Mammary epithelial cell (primary cell): ENCODE measurements around the gene SLC9A9.

Experiments used
- EZH2 ChIP-seq: IDR thresholded peaks from 2 replicates; pipeline ENCODE4 v1.6.1; 2012; ENCODE audit warnings: low read length, inconsistent platforms, borderline replicate concordance
- TF ChIP-seq, protein P1 (sequence below), 2 donors: IDR thresholded peaks in 1 of 2; conservative IDR thresholded peaks in 1 of 2; 2 replicates each; pipeline ENCODE4 v1.5.1; 2011 to 2012; ENCODE audit warnings: inconsistent platforms in 2 of 2, low read length in 2 of 2, mild to moderate bottlenecking in 2 of 2, control low read depth in 1 of 2, low read depth in 1 of 2; ENCODE audit not compliant: insufficient read depth in 1 of 2; ENCODE audit errors: extremely low read depth in 1 of 2

DNA sequence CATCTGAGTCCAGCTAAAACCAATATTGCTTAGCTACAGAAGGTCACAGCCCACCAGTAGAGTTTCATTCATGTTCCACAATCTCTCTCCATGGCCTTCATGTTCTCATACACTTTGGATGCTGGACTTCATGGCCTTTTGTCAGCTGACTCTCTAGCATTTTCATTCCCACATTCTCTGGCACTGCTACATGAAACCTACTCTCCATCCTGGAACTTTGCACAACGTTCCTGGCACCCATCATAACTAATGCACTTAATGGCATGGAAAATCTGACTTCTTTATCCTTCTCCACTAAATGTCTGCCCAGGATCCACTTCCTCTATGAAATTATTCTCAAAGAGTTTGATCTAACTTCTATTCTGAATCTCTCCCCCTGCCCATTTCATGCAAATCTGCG lies 56.9 kb downstream of the SLC9A9 start:
- TF ChIP-seq, protein P1, sequence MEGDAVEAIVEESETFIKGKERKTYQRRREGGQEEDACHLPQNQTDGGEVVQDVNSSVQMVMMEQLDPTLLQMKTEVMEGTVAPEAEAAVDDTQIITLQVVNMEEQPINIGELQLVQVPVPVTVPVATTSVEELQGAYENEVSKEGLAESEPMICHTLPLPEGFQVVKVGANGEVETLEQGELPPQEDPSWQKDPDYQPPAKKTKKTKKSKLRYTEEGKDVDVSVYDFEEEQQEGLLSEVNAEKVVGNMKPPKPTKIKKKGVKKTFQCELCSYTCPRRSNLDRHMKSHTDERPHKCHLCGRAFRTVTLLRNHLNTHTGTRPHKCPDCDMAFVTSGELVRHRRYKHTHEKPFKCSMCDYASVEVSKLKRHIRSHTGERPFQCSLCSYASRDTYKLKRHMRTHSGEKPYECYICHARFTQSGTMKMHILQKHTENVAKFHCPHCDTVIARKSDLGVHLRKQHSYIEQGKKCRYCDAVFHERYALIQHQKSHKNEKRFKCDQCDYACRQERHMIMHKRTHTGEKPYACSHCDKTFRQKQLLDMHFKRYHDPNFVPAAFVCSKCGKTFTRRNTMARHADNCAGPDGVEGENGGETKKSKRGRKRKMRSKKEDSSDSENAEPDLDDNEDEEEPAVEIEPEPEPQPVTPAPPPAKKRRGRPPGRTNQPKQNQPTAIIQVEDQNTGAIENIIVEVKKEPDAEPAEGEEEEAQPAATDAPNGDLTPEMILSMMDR (conservative IDR thresholded peaks at IDR 0.05 in 1 of 2, IDR thresholded peaks at IDR 0.05 in 1 of 2; ENCODE audit: extremely low read depth in 1 of 2, insufficient read depth in 1 of 2, low read depth in 1 of 2, low read length in 2 of 2): no peak
- no peak for TF ChIP-seq EZH2
